HEK293 (cell line): ENCODE results near the gene LAMA4.

Source experiments
- AEBP2 ChIP-seq: fragments of 450-650 bp; formaldehyde crosslinking; IDR thresholded peaks from 2 replicates; pipeline ENCODE4 v1.5.1; 2016; ENCODE audit warnings: missing biosample characterization, missing genetic modification characterization, borderline replicate concordance
- BCL11B ChIP-seq: fragments of 450-650 bp; formaldehyde crosslinking; IDR thresholded peaks from 2 replicates; pipeline ENCODE4 v1.5.1; 2016; ENCODE audit warnings: low read depth, missing biosample characterization, missing genetic modification characterization
- CTCF ChIP-seq: fragments of 450-650 bp; formaldehyde crosslinking; IDR thresholded peaks from 2 replicates; pipeline ENCODE4 v1.5.1; 2016; ENCODE audit warnings: missing biosample characterization, missing genetic modification characterization
- GLI4 ChIP-seq: fragments of 450-650 bp; formaldehyde crosslinking; IDR thresholded peaks from 2 replicates; pipeline ENCODE4 v1.5.1; 2016; ENCODE audit warnings: missing biosample characterization, missing genetic modification characterization
- KLF10 ChIP-seq: fragments of 450-650 bp; IDR thresholded peaks from 2 replicates; pipeline ENCODE4 v1.5.1; 2018; ENCODE audit warnings: missing biosample characterization, mild to moderate bottlenecking, missing genetic modification characterization
- YY1 ChIP-seq: fragments of 450-650 bp; formaldehyde crosslinking; IDR thresholded peaks from 2 replicates; pipeline ENCODE4 v1.5.1; 2018; ENCODE audit warnings: missing biosample characterization, missing genetic modification characterization
- ZBTB44 ChIP-seq: fragments of 450-650 bp; IDR thresholded peaks from 2 replicates; pipeline ENCODE4 v1.5.1; 2018; ENCODE audit warnings: missing biosample characterization, mild to moderate bottlenecking, missing genetic modification characterization
- ZFP37 ChIP-seq: fragments of 450-650 bp; formaldehyde crosslinking; IDR thresholded peaks from 2 replicates; pipeline ENCODE4 v1.5.1; 2016; ENCODE audit warnings: missing biosample characterization, missing genetic modification characterization
- ZNF114 ChIP-seq: fragments of 450-650 bp; formaldehyde crosslinking; IDR thresholded peaks from 2 replicates; pipeline ENCODE4 v1.5.0; 2017; ENCODE audit warnings: missing biosample characterization, missing genetic modification characterization
- ZNF274 ChIP-seq, 2 experiments: fragments of 200-500 bp in 1 of 2; fragments of 450-650 bp in 1 of 2; sonication (Bioruptor generic) in 1 of 2; formaldehyde crosslinking in 1 of 2; IDR thresholded peaks; 2 replicates each; pipeline versions ENCODE4 v1.5.1 to v1.6.1; 2014 to 2016; ENCODE audit warnings: borderline replicate concordance in 1 of 2, inconsistent platforms in 1 of 2, low read length in 1 of 2, missing biosample characterization in 1 of 2, missing genetic modification characterization in 1 of 2
- ZNF529 ChIP-seq: fragments of 450-650 bp; formaldehyde crosslinking; IDR thresholded peaks from 2 replicates; pipeline ENCODE4 v1.5.1; 2017; ENCODE audit warnings: missing genetic modification characterization, missing biosample characterization; ENCODE audit not compliant: insufficient replicate concordance
- ZSCAN30 ChIP-seq: fragments of 450-650 bp; IDR thresholded peaks from 2 replicates; pipeline ENCODE4 v1.5.1; 2018; ENCODE audit warnings: missing biosample characterization, mild to moderate bottlenecking, missing genetic modification characterization, moderate library complexity

GRCh38 chr6:112241820-112242429, 12.4 kb downstream of the LAMA4 start:
- TF ChIP-seq ZSCAN30 (no peak), CTCF (tag by site-specific recombination) (no peak), YY1 (tag by site-specific recombination) (no peak), ZFP37 (tag by site-specific recombination) (no peak), ZNF529 (tag by site-specific recombination) (no peak), ZNF114 (tag by site-specific recombination) (no peak), AEBP2 (tag by site-specific recombination) (no peak), ZBTB44 (tag by site-specific recombination) (no peak), KLF10 (no peak), ZNF274 (IDR thresholded peaks at IDR 0.05; ENCODE audit: low read length) (no peak), ZNF274 (tag by site-specific recombination; IDR thresholded peaks at IDR 0.05; ENCODE audit: borderline replicate concordance) (no peak), GLI4 (tag by site-specific recombination) (no peak), BCL11B (no peak)
